GM21526 (cell line): ENCODE measurements around the gene ARHGAP28.

ENCODE experiments used
- ATAC-seq: cut with Tn5 transposase; IDR thresholded peaks from one replicate; pipeline ENCODE4 v1.9.1; 2021; ENCODE audit warnings: moderate library complexity; ENCODE audit not compliant: unreplicated experiment, low FRiP score

ARHGAP28 gene

GRCh38 chr18:6732952-6733351 is 3.4 kb downstream of the ARHGAP28 start:
- no peak for ATAC-seq

GRCh38 chr18:6733758-6734157 is 4.2 kb downstream of the ARHGAP28 start:
- ATAC-seq, result no peak

GRCh38 chr18:6734726-6735430 is 5.4 kb downstream of the ARHGAP28 start:
- no peak for ATAC-seq

- no peak for ATAC-seq
Observed at GRCh38 chr18:6737833-6738232, 8.3 kb downstream of the ARHGAP28 start.

- ATAC-seq, result no peak
Observed at GRCh38 chr18:6738622-6739021, 9.1 kb downstream of the ARHGAP28 start.

DNA sequence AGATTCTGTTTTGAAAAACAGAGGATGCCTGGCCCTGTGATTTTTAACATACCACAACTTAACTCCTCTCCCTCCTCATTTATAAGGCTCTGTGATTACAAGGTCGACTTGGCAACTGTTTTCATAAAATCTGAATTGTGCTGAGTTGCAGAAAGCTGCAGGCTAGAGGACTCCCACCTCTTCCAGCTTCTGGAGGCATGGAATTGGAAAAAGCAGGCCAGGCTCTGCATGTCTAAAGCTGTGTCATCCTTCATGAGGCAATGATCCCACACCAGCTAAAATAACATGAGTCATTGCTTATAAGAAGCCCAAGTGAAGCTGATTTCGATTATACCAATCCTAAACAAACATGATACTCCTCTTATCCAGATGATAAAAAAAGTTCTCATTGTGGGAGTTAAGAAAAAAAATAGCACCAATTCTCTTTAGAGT is 11.7 kb downstream of the ARHGAP28 start:
- ATAC-seq, result no peak

DNA sequence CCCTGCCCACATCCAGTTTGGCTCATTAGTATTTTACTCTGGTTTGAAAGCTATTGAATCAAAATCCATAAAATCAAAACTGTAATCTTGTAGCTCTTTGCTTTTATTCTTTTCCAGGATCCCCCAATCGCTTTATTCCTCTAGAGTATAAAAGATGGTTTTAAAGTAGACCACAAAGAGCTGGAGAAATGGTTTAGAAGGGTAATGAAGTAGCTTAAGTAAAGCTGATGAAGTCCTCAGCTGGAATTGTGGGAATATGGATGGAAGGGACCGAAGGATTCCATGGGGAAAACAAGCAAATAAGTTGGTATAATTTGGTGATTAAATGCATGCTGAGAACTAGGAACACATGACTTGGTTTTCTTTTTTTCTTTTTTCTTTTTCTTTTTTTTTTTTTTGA is 12.3 kb downstream of the ARHGAP28 start:
- ATAC-seq, result no peak

DNA sequence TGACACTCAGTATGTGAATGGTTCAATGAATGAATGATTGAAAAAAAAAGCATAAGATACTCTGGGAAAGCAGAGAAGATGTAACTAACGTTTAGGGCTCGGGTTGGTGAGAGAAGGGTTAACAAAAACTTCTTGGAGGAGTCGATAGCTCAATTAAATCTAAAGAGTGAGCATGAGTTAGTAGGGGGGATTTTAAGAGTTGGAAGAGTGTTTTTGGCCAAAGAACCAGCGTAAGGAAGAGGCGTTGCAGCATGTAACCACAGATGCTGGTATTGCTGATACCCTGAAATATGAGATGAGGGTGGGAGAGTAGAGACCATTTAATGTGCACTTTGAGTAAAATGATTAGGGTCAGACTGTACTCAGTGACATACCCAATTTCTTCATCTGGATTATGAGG is 14.5 kb downstream of the ARHGAP28 start:
- ATAC-seq, result no peak

DNA sequence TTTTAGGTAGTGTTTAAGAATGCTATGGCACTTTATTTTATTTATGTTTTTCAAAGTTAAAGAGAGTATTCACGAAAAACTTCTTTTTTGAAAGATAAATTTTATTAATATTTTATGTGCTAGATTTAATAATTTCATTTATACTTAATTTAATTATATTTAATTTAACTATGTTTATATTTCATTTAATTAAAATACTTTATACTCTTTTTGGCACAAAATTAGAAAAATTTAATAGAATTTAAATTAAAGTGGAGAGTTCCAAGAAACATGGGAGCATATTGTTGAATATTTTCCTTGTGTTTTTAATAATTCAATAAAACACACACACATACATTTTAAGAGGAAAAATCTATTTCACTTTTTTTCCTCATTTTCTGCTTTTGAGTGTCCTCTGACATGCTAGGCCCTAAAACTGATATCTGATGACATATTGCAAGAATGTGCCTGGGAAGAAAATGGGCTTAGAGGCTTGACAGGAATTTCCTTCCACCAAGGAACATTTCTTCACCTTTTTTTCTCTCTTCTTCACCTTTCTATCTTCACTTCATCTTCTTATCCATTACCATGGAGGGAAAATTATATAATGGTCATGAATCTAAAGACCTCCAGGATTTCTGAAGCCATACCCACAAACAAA is 15.4 kb downstream of the ARHGAP28 start:
- no peak for ATAC-seq

DNA sequence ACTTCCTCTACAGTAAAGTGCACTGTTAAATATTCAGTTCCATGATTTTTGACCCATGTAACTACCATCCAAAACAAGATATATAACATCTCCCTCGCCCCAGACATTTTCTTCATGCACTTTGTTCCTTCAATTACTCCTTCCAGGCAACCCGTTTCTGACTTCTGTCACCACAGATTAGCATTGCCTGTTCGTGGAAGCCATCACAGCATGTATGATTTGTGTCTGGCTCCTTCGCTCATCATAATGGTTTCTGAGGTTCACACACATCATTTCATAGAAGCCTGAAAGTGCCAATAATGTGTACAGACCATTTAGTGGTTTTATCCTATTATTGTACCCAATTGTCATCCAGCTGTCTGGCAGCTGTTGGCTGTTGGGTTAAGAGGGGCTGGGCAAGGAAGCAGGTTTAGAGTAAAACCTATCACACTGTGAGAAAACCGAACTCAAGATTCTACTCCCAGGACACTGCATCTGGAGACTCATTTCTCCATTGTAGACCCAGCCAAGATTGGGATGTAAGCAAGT is 16.1 kb downstream of the ARHGAP28 start:
- ATAC-seq, result no peak

- ATAC-seq, result no peak
Observed at GRCh38 chr18:6746386-6746960, 17.0 kb downstream of the ARHGAP28 start.

DNA sequence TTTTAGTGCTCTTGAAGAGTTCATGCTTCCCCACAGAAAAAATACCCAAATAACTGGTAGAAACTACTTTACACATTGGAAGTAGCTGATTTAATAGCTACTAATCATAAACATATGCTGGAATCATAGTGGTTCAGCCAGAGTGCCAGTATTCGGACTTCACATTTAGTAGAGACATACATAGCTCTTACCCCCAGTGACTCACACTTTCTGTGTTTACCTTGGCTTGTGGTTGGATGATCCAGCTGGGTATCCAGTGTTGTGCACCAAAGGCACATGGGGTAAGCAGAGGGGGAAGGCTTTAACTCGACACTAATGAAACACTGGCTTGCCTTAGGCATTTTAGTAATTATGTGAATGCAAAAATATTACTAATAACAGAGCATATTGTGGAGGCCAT is 18.1 kb downstream of the ARHGAP28 start:
- ATAC-seq, result no peak

GRCh38 chr18:6748241-6748640 is 18.7 kb downstream of the ARHGAP28 start:
- no peak for ATAC-seq

DNA sequence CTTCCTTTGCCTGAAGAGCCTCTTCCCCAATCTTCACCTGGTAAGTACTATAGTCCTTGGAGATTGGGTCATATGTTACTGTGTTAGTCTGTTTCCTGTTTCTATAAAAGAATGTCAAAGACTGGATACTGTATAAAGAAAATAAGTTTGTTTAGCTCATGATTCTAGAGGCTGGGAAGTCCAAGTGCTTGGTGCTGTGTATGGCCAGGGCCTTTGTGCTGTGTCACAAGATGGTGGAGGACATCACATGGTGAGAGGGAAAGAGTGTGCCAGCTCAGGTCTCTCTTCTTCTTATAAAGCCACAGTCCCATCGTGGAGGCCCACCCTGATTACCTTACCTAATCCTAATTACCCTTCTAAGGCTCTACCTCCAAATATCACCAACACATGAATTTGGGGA is 20.9 kb downstream of the ARHGAP28 start:
- no peak for ATAC-seq

GRCh38 chr18:6751222-6751621 is 21.7 kb downstream of the ARHGAP28 start:
- no peak for ATAC-seq

DNA sequence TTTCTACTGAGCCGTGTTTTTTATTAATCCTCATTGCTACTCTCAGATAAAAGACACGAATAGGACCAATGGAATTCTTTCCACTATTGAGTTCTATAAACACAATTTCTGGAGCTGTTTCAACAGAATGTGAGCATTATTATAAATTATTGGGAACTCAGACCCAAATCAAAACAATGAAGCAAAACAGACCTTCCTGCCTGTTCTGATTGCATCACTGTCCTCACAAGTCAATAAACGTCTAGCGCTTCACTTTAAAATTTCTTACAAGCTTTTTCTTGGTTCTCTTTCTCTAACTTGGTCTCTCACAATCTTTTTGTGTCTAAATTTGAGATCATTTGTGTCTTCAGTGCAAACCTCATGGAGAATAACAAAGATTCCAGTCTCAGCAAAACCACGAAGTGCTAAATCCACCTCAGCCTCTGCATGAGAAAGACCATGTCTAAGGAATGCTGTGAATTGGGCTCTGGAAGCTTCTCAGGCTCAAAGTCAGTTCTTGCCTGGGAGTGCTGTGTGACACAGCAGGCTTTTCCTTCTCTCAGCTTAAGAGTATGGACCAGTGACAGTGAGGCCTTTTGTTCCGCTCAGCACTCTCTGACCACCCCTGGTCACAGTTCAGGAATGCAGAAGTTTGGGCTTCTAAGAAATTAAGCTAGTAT is 22.8 kb downstream of the ARHGAP28 start:
- ATAC-seq, result no peak

DNA sequence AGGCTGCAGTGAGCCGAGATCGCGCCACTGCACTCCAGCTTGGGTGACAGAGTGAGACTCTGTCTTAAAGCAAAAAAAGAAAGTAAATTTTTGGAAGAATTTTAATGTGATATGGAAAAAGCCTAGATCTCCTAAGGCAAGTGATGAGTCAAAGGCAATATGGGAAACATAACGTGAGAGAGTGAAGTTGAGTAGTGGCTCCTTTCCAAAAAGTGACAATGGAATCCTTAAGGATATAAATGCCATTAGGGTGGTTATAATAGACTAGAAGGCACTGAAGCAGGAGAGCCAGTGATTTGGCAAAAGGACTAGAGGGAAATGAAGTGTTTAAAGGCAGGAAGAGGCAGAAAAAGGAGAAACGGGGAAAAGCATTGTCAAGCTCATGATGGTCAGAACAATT is 25.6 kb downstream of the ARHGAP28 start:
- ATAC-seq, result no peak

GRCh38 chr18:6757931-6758330 is 28.4 kb downstream of the ARHGAP28 start:
- no peak for ATAC-seq

- no peak for ATAC-seq
Observed at GRCh38 chr18:6759579-6759978, 30.1 kb downstream of the ARHGAP28 start.

DNA sequence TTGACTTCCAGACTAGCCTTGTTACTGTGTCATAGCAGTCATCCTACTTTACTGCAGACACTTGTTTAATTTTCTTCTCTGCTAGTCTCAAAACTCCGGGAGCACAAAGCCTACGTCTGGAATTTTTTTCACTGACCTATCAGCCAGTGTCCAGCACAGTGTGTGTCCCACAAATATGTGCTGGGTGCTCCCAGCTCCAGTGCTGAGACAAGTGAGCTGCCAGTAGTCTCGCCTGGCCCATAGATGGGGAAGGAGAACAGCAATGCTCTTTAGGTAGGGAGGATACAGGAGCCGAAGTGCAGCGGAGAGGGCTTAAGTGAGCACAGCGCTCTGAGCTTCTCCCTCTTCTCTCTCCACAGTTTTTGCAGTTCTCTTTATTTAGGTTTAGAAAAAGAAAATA is 34.0 kb downstream of the ARHGAP28 start:
- no peak for ATAC-seq

DNA sequence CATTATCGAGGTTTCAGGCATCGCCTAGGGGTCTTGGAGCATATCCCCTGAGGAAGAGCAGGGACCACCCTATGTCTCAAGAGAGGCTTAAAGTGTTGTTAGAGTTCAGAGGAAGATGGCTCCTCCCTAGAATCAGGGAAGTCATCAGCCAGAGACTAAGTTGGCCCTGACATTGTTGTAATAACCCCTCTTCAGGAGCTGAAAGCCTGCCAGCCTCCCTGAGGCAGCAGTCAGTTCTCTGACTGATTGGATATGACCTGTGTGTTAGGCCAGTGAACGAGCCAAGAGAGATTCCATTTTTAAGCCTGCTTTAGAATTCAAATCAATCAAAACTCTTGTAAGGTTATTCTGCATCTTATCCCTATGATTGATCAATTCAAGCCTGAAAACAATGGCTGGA is 34.9 kb downstream of the ARHGAP28 start:
- no peak for ATAC-seq
